ENCODE results near the gene EIF1. TPM values are rescaled to one million over a fixed set of nuclear protein-coding genes. Genes with fewer than 3 reads are reported as not detected.

EIF1 gene
- total RNA-seq, 1 experiment from 2014 or later, result 1,945 TPM

GRCh38 chr17:41705271-41705991 lies 16.7 kb downstream of the EIF1 start:
- intact Hi-C loops (cut with micrococcal nuclease), result no loop called here
- Mint-ChIP-seq H3K4me3 (ENCODE audit: unreplicated experiment) (no peak overlapping the region), H3K27me3 (ENCODE audit: insufficient read depth, unreplicated experiment) (no peaks in the 10 kb centered on the region), H3K36me3 (ENCODE audit: insufficient read depth, unreplicated experiment) (no peaks in the 10 kb centered on the region), H3K27ac (ENCODE audit: low read depth, unreplicated experiment) (no peak overlapping the region), H3K4me1 (ENCODE audit: insufficient read depth, unreplicated experiment) (no peaks in the 10 kb centered on the region), H3K9me3 (ENCODE audit: unreplicated experiment) (no peaks in the 10 kb centered on the region)
- CTCF ChIA-PET, result interaction anchor here (0.7 to 2.5 kb wide), 2 partner anchors 10 to 105 kb away, joined by 3 to 11 read pairs; no protein-coding TSS in a partner anchor
- TF ChIP-seq, protein P1, sequence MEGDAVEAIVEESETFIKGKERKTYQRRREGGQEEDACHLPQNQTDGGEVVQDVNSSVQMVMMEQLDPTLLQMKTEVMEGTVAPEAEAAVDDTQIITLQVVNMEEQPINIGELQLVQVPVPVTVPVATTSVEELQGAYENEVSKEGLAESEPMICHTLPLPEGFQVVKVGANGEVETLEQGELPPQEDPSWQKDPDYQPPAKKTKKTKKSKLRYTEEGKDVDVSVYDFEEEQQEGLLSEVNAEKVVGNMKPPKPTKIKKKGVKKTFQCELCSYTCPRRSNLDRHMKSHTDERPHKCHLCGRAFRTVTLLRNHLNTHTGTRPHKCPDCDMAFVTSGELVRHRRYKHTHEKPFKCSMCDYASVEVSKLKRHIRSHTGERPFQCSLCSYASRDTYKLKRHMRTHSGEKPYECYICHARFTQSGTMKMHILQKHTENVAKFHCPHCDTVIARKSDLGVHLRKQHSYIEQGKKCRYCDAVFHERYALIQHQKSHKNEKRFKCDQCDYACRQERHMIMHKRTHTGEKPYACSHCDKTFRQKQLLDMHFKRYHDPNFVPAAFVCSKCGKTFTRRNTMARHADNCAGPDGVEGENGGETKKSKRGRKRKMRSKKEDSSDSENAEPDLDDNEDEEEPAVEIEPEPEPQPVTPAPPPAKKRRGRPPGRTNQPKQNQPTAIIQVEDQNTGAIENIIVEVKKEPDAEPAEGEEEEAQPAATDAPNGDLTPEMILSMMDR (IDR thresholded peaks at IDR 0.05; ENCODE audit: unreplicated experiment), result no peak
- no TSS peak for BruUV-seq (replicated peaks)
- POLR2A ChIA-PET, result interaction anchor here (0.6 to 1.3 kb wide), 3 partner anchors 12 to 216 kb away, joined by 4 to 6 read pairs (median 4); partner anchors contain the start of gene EIF1
- DNase-seq (ENCODE audit: unreplicated experiment), result no peak

DNA sequence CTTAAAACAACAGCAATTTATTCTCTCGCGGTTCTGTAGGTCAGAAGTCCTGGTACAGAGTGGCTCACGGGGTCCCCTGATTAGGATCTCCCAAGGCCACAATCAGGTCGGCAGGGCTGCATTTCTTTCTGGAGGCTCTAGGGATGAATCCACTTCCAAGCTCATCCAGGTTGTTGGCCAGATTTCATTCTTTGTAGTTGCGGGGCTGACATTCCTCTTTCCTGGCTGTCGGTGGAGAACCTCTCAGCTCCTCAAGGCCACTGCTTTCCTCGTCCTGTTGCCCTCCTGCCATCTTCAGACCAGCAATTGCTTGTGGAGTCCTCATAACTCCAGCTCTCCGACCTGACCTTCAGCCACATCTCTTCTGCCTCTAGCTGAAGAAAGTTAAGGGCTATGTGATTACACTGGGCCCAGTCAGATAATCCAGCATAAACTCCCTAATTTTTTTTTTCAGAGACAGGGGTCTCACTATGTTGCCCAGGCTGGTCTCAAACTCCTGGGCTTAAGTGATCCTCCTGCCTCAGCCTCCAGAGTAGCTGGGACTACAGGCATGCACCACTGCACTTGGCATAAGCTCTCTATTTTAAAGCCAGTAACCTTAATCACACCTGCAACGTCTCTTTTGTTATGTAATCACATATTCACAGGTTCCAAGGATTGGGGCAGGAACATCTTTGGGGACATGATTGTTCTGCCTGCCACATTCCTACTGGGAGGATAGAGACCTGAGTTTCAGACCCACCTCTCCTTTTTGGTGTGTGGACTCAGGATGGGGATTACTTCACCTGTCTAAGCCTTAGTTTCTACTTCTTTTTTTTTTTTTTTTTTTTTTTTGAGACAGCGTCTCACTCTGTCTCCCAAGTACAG lies 19.4 kb downstream of the EIF1 start:
- Mint-ChIP-seq H3K4me1 (ENCODE audit: insufficient read depth, unreplicated experiment) (no peaks in the 10 kb centered on the region), H3K27ac (ENCODE audit: low read depth, unreplicated experiment) (no peak overlapping the region), H3K36me3 (ENCODE audit: insufficient read depth, unreplicated experiment) (no peaks in the 10 kb centered on the region), H3K27me3 (ENCODE audit: insufficient read depth, unreplicated experiment) (no peaks in the 10 kb centered on the region), H3K4me3 (ENCODE audit: unreplicated experiment) (no peak overlapping the region), H3K9me3 (ENCODE audit: unreplicated experiment) (no peaks in the 10 kb centered on the region)
- TF ChIP-seq, protein P1 (IDR thresholded peaks at IDR 0.05; ENCODE audit: unreplicated experiment), result no peak
- intact Hi-C loops (cut with micrococcal nuclease), result no loop called here
- BruUV-seq (replicated peaks), result no TSS peak
- DNase-seq (ENCODE audit: unreplicated experiment), result no peak
- CTCF ChIA-PET, result interaction anchor here (0.6 to 2.5 kb wide), 4 partner anchors 12 to 20 kb away, joined by 3 to 18 read pairs (median 4); no protein-coding TSS in a partner anchor
- POLR2A ChIA-PET, result interaction anchor here (0.6 to 2.0 kb wide), 7 partner anchors 9 to 210 kb away, joined by 3 to 9 read pairs (median 4); partner anchors contain the start of gene EIF1

GRCh38 chr17:41710472-41711090 lies 21.9 kb downstream of the EIF1 start:
- no TSS peak for BruUV-seq (replicated peaks)
- no peak overlapping the region for H3K27ac Mint-ChIP-seq (ENCODE audit: low read depth, unreplicated experiment)
- H3K4me3 Mint-ChIP-seq (ENCODE audit: unreplicated experiment), result no peak overlapping the region
- intact Hi-C loops (cut with micrococcal nuclease), result no loop called here
- peak; percentile 29 for DNase-seq (ENCODE audit: unreplicated experiment)
- ChIA-PET POLR2A (interaction anchor here (3.5 kb wide), 1 partner anchor 22 kb away, joined by 30 read pairs; the partner anchor contains the start of gene EIF1), CTCF (interaction anchor here (0.6 to 1.3 kb wide), 2 partner anchors 15 to 1393 kb away, joined by 3 to 5 read pairs; no protein-coding TSS in a partner anchor)
- H3K4me1 Mint-ChIP-seq (ENCODE audit: insufficient read depth, unreplicated experiment), result no peaks in the 10 kb centered on the region
- no peaks in the 10 kb centered on the region for H3K36me3 Mint-ChIP-seq (ENCODE audit: insufficient read depth, unreplicated experiment)
- no peaks in the 10 kb centered on the region for H3K27me3 Mint-ChIP-seq (ENCODE audit: insufficient read depth, unreplicated experiment)
- TF ChIP-seq, protein P1 (IDR thresholded peaks at IDR 0.05; ENCODE audit: unreplicated experiment), result no peak
- H3K9me3 Mint-ChIP-seq (ENCODE audit: unreplicated experiment), result no peaks in the 10 kb centered on the region
